GM18870 (cell line): ENCODE data around the gene SMARCA4.
"Not testable (repeated sequence)": the region's sequence is repeated elsewhere in the genome, so short reads cannot be mapped to it uniquely, and the experiment has no call there.

ENCODE experiments used
- ATAC-seq: cut with Tn5 transposase; IDR thresholded peaks from one replicate; pipeline ENCODE4 v1.9.1; 2021; ENCODE audit warnings: moderate library complexity; ENCODE audit not compliant: unreplicated experiment

The SMARCA4 gene

DNA sequence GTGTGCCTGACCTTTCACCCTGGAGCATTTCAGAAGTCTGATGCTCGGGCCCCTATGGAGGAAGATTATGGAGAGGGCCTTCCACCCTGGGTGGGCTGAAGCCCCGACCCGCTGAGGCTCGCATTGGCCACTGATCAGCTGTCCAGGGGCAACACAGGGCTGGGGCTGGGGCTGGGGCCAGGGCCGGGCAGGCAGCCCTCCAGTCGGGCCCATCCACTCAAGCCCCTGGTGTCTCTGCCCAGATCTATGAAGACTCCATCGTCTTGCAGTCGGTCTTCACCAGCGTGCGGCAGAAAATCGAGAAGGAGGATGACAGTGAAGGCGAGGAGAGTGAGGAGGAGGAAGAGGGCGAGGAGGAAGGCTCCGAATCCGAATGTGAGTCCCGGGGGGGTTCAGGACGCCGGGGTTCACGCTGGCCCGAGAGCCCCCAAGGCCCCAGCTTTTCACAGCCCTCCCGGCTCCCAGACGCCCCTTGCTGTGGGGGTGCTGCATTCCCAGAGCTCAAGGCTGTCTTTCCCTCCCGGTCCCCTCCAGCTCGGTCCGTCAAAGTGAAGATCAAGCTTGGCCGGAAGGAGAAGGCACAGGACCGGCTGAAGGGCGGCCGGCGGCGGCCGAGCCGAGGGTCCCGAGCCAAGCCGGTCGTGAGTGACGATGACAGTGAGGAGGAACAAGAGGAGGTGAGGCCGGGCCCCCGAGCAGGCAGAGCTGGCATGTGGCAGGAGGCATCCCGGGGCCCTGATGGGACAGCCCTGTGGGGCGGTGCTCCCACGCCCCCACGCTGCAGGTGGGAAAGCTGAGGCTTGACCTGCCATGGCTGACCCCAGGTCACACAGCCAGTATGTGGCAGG, 98.9 kb downstream of the SMARCA4 start:
- ATAC-seq, result no peak

DNA sequence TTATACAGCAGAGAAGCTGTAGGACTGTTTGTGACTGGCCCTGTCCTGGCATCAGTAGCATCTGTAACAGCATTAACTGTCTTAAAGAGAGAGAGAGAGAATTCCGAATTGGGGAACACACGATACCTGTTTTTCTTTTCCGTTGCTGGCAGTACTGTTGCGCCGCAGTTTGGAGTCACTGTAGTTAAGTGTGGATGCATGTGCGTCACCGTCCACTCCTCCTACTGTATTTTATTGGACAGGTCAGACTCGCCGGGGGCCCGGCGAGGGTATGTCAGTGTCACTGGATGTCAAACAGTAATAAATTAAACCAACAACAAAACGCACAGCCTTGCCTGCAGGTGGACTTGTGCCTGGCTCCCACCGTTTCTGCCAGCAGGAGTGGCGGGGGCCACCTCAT, 101.1 kb downstream of the SMARCA4 start:
- ATAC-seq, result no peak

DNA sequence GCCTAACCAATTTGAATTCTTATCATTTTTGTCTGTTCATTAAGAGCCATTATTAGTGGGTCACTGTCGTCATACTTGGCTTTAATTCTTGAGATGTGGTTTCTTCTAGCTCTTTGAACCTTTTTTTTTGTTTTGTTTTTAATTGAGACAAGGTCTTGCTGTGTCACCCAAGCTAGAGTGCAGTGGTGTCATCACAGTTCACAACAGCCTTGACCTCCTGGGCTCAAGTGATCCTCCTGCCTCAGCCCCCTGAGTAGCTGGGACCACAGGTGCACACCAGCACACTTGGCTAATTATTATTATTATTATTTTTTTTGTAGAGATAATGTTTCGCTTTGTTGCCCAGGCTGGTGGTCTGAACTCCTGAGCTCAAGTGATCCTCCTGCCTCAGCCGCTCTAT, 102.6 kb downstream of the SMARCA4 start:
- ATAC-seq, result no peak

DNA sequence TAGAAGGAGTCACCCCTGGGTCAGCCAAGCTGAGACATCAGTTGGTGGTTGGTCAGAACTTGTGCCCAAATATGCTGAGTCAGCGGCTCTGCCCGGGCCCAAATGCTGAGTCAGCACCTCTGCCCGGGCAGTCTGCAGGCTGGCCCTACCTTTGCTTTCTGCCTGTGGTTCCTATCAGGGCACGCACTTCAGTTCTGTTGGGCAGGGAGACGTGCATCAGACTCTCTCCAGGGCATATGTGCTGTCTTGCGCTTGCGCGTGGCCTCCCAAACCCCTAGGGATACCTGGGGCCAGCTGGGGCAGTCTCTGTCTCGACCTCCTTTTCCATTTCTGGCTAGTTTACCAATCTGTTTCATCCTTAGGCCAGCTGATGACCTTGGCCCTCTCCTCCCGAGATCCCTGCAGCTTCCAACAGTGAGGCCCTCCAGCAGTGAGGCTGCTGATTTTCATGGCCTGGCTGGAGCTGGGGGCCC, 104.0 kb downstream of the SMARCA4 start:
- ATAC-seq, result no peak

DNA sequence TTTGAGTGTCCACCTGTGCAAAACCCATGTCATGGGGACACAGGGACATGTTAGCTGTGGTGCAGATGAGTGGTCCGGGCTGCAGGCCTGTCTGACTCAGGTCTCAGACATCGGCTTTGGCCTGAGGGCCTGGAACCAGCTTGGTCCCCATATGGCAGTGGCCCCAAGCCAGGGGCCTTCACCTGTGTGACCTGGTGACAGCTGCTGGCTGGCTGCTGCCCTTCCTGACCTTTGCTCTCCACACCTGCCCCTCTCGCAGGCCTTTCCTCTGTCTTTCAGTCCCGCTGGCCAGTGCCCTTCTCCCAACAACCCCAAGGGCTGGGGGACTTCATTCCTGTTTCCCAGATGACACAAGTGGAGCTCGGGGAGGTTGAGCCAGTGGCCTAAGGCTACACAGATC, 105.5 kb downstream of the SMARCA4 start:
- ATAC-seq, result no peak

DNA sequence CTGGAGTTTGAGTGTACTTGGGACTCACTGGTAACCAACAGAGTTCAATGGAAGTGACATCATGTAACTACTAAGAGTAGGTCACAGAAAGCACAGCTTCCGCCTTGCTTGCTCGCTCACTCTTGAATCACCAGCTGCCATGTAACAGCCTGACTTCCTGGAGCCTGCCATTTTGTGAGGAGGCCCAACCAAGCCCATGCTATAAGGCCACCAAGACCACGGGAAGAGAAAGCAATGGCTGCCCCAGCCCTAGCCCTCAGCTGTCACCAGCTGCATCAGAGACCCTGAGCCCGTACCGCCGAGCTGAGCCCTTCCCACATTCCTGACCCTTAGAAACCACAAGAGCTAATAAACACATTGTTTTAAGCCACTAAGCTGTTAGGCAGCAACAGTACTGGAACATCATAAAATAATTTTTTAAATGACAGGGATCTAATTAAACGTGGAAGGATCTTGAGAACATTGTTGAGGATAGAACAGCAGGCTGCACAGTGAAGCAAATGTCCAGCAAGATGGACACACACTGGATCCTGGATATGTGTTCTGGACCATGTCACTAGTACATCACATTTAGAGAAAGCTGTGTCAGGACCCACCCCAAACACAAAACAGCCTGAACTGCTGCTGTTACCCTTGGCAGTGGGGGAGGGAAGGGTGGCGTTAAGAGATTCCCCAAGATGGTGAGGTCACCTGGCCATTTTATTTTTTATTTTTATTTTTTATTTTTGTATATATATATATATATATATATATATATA, 106.7 kb downstream of the SMARCA4 start:
- no peak for ATAC-seq

DNA sequence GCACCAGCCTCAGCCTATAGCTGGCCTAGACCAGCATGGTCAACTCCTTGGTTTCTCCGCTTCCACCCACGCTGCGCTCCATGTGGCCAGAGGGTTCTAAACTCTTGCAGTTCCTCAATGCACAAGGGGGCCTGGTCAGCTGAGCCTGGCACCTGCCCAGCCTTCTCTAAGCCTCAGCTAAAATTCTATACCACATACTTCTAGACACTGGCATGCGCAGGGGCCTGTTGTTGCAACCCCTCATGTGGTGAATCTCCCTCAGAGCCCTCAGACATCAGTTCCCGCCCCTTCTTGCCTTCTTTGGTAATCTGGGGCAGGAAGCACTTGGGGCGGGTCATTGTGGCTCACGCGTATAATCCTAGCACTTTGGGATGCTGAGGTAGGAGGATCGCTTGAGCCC, 108.7 kb downstream of the SMARCA4 start:
- no peak for ATAC-seq

DNA sequence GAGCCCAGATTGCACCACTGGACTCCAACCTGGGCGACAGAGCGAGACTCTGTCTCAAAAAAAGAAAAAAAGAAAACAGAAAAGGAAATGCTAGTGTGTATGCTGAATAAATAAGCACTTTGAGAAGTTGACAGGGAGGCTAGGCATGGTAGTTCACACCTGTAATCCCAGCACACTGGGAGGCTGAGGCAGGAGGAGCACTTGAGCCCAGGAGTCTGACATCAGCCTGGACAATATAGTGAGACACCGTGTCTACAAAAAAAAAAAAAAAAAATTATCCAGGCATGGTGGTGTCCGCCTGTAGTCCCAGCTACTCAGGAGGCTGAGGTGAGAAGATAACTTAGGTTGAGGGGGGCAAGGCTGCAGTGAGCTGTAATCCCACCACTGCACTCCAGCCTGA, 109.3 kb downstream of the SMARCA4 start:
- ATAC-seq, result no peak

DNA sequence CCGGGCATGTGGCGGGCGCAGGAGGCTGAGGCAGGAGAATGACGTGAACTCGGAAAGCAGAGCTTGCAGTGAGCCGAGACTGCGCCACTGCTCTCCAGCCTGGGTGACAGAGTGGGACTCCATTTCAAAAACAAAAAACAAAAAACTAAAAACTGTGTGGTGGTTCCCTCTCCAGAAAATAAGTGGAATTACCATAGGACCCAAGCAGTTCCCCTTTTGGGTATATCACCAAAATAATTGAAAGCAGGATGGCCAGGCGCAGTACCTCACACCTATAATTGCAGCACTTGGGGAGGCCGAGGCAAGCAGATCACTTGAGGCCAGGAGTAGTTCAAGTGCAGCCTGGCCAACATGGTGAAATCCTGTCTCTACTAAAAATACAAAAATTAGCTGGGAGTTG, 112.7 kb downstream of the SMARCA4 start:
- no peak for ATAC-seq

DNA sequence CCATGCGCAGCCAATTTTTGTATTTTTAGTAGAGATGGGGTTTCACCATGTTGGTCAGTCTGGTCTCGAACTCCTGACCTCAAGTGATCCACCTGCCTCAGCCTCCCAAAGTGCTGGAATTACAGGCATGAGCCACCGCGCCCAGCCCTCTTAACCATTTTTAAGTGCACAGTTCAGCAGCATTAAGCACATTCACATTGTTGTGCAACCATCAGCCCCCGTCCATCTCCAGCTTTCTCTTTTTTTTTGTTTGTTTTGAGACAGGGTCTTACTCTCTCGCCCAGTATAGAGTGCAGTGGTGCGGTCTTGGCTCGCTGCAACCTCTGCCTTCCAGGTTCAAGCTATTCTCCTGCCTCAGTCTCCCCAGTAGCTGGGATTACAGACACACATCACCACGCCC, 116.0 kb downstream of the SMARCA4 start:
- not testable (repeated sequence) for ATAC-seq

DNA sequence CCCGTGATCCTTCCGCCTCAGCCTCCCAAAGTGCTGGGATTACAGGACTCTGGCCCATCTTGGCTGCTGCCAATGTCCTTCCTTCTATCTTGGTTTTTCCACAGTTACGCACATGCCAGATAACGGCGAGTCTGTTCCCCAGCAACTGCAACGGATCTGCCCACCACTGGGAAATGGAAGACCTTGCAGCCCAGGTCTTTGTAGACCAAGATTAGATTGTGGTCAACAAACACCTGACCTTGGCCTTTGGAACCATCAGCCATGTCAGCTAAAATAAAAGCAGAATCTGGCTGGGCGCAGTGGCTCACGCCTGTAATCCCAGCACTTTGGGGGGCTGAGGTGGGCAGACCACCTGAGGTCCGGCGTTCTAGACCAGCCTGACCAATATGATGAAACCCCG, 118.1 kb downstream of the SMARCA4 start:
- ATAC-seq, result no peak

DNA sequence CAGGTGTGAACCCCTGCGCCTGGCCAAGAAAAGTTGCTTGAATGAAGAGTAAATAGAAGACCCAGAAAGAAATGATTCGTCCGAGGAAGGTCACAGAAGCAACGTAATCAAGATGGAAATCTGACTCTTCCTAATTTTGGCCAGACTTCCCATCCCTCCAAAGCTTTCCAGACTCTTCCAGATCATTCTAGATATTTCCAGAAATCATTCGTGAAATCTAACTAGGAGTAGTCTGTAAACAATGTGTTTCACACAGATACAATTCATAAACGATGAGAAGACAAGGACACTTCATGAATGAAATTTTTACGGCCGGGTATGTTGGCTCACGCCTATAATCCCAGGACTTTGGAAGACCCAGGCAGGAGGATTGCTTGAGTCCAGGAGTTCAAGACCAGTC, 119.2 kb downstream of the SMARCA4 start:
- ATAC-seq, result no peak

DNA sequence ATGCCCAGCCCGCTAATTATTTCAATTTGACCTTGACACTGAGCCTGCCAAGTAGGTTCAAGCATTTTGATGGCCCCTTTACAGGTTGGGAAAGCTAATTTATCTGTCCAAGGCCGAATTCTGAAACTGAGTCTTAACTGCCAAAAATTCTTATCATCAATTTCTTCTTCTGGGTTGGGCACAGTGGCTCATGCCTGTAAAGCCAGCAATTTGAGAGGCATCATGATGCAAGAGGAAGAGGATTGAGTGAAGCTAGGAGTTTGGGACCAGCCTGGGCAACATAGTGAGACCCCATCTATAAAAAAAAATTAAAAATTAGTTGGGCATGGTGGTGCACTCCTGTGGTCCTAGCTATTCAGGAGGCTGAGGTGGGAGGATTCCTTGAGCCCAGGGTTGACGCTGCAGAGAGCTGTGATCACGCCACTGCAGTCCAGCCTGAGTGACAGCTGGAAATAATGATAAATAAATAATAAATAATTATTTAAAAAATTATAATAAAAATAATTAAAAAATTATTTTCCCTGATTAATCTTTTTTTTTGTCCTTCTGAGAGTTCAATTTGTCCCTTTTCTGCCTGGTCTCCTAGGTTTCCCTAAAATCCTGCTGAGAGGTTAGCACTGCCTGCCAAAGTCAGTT, 127.2 kb downstream of the SMARCA4 start:
- no peak for ATAC-seq

DNA sequence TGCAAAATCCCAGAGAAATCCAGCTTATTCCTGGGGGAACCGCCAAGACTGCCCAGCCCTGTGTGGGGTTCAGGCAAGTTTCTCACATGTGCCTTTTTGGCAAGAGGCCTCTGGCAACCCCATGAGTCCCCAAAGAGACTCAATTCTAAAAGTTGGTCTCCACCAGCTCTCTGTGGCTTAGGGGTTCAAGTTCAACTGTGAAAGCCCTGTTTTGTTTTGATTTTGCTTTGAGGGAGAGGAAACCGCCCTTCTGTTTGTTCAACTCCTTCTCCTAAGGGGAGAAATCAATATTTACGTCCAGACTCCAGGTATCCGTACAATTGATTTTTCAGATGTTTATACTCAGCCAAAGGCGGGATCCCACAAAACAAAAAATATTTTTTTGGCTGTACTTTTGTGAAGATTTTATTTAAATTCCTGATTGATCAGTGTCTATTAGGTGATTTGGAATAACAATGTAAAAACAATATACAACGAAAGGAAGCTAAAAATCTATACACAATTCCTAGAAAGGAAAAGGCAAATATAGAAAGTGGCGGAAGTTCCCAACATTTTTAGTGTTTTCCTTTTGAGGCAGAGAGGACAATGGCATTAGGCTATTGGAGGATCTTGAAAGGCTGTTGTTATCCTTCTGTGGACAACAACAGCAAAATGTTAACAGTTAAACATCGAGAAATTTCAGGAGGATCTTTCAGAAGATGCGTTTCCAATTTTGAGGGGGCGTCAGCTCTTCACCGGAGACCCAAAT, 127.8 kb downstream of the SMARCA4 start:
- ATAC-seq, result no peak

DNA sequence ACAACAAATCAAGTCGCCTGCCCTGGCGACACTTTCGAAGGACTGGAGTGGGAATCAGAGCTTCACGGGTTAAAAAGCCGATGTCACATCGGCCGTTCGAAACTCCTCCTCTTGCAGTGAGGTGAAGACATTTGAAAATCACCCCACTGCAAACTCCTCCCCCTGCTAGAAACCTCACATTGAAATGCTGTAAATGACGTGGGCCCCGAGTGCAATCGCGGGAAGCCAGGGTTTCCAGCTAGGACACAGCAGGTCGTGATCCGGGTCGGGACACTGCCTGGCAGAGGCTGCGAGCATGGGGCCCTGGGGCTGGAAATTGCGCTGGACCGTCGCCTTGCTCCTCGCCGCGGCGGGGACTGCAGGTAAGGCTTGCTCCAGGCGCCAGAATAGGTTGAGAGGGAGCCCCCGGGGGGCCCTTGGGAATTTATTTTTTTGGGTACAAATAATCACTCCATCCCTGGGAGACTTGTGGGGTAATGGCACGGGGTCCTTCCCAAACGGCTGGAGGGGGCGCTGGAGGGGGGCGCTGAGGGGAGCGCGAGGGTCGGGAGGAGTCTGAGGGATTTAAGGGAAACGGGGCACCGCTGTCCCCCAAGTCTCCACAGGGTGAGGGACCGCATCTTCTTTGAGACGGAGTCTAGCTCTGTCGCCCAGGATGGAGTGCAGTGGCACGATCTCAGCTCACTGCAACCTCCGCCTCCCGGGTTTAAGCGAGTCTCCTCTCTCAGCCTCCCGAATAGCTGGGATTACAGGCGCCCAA, 128.6 kb downstream of the SMARCA4 start, which contains the start of gene LDLR:
LDLR (plus strand) TSS at position 210 of the 760 bp plus-strand sequence; CDS start at position 296, 86 bp downstream.
- ATAC-seq, result no peak

DNA sequence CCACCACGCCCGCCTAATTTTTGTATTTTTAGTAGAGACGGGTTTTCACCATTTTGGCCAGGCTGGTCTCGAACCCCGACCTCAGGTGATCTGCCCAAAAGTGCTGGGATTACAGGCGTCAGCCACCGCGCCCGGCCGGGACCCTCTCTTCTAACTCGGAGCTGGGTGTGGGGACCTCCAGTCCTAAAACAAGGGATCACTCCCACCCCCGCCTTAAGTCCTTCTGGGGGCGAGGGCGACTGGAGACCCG, 129.1 kb downstream of the SMARCA4 start:
- not testable (repeated sequence) for ATAC-seq

DNA sequence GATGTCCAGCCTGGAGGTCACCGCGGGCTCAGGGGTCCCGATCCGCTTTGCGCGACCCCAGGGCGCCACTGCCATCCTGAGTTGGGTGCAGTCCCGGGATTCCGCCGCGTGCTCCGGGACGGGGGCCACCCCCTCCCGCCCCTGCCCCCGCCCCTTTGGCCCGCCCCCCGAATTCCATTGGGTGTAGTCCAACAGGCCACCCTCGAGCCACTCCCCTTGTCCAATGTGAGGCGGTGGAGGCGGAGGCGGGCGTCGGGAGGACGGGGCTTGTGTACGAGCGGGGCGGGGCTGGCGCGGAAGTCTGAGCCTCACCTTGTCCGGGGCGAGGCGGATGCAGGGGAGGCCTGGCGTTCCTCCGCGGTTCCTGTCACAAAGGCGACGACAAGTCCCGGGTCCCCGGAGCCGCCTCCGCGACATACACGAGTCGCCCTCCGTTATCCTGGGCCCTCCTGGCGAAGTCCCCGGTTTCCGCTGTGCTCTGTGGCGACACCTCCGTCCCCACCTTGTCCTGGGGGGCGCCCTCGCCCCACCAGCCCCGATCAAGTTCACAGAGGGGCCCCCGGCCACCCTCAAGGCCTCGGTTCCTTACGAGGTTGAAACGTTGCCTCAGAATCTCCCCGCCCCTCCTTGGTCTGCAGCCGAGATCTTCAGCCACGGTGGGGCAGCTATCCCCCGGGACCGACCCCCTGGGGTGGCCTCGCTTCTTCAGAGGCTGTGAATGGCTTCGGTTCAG, 129.6 kb downstream of the SMARCA4 start:
- ATAC-seq, result no peak

DNA sequence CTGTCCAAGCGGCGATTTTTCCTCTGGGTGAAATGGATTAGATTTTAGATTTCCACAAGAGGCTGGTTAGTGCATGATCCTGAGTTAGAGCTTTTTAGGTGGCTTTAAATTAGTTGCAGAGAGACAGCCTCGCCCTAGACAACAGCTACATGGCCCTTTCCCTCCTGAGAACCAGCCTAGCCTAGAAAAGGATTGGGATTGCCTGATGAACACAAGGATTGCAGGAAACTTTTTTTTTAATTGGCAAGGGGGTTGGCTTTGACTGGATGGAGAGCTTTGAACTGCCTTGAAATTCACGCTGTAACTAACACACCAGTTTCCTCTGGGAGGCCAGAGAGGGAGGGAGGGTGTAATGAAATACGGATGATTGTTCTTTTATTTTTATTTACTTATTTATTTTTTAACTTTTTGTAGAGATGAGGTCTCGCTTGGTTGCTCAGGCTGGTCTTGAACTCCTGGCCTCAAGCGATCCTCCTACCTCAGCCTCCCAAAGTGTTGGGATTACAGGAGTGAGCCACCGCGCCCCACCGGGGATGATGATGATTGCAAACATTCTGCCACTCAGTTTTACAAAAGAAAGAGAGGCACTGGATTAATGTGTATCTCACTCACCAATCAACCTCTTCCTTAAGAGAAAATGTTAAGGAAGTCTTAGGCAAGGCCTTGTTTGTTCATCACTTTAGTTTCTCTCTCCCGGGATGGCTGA, 130.3 kb downstream of the SMARCA4 start:
- ATAC-seq, result no peak

DNA sequence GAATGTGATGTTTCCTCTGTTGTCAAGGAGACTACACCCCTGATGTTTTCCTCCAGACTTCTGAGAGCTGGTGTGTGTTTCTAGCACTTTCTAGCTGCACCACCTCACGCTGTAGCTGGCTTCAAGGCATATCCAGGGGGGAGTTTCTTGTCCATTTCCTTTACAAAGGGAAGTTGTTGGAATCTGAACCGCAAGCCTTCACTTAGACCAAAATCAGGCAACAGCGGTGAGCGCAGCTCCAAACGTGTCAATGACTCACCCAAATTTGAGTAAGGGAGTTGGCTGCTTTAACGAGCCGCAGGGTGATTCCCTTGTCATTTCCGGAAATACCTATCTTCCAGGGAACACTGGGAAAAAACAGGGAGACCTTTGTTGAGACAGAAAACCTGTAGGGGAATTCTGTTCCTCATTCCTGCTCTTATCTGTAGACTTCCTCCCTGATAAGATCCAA, 130.9 kb downstream of the SMARCA4 start:
- no peak for ATAC-seq
